GM12801 (cell line): ENCODE results near the gene PLEKHG4B.
"Not testable (repeated sequence)": the region's sequence is repeated elsewhere in the genome, so short reads cannot be mapped to it uniquely, and the experiment has no call there.

ENCODE experiments used
- TF ChIP-seq, protein P1 (sequence below): IDR thresholded peaks from one replicate; pipeline ENCODE4 v1.5.1; 2011; ENCODE audit warnings: control low read depth; ENCODE audit not compliant: insufficient read length; ENCODE audit errors: extremely low read depth

PLEKHG4B gene

DNA sequence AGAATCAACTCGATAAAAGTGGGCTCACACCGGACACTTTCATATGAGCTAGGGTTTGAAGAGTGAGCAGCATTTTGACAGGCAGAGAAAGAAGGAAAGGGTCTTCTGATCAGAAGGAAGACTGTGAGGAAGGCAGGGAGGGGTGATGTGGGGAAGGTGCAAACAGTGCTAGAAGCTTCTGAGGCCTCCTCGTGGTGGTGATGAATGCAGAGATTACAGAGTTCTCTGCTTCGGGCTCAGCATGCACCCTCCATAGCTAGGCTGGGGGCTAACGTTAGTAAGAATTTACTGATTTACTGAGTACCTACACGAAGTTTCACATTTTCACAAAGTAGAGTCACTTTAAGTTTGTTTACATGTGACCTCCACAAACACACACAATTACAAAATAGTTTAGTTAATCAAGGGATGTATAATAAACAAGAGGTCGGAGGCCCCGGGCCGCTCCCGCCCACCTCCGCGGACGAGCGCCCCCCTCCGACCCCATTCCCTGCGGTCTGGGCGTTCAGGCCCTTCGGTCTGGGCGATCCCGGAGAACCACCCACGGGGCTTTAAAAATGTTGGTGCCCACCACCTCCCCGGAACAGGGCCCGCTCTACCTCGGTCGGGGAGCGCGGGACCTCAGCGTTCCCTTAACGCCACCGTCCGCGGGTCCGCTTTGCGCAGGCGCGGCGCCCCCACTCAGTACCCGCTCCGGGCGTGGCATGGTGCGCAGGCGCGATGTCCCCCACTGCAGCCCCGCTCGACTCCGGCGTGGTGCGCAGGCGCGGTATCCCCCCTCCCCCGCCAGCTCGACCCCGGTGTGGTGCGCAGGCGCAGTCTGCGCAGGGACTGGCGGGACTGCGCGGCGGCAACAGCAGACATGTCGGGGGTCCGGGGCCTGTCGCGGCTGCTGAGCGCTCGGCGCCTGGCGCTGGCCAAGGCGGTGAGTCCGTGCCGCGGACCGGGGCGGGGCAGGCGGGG is 125.8 kb downstream of the PLEKHG4B start, which contains the start of the genes CCDC127 and SDHA:
Gene CCDC127 (minus strand): TSS at position 660 of the 963 bp plus-strand sequence. CDS start 1,304 bp downstream, outside the sequence.
Gene SDHA (plus strand): TSS at position 827 of the 963 bp plus-strand sequence. CDS start 36 bp downstream, at position 863.
- TF ChIP-seq, protein P1, sequence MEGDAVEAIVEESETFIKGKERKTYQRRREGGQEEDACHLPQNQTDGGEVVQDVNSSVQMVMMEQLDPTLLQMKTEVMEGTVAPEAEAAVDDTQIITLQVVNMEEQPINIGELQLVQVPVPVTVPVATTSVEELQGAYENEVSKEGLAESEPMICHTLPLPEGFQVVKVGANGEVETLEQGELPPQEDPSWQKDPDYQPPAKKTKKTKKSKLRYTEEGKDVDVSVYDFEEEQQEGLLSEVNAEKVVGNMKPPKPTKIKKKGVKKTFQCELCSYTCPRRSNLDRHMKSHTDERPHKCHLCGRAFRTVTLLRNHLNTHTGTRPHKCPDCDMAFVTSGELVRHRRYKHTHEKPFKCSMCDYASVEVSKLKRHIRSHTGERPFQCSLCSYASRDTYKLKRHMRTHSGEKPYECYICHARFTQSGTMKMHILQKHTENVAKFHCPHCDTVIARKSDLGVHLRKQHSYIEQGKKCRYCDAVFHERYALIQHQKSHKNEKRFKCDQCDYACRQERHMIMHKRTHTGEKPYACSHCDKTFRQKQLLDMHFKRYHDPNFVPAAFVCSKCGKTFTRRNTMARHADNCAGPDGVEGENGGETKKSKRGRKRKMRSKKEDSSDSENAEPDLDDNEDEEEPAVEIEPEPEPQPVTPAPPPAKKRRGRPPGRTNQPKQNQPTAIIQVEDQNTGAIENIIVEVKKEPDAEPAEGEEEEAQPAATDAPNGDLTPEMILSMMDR: not testable (repeated sequence)

DNA sequence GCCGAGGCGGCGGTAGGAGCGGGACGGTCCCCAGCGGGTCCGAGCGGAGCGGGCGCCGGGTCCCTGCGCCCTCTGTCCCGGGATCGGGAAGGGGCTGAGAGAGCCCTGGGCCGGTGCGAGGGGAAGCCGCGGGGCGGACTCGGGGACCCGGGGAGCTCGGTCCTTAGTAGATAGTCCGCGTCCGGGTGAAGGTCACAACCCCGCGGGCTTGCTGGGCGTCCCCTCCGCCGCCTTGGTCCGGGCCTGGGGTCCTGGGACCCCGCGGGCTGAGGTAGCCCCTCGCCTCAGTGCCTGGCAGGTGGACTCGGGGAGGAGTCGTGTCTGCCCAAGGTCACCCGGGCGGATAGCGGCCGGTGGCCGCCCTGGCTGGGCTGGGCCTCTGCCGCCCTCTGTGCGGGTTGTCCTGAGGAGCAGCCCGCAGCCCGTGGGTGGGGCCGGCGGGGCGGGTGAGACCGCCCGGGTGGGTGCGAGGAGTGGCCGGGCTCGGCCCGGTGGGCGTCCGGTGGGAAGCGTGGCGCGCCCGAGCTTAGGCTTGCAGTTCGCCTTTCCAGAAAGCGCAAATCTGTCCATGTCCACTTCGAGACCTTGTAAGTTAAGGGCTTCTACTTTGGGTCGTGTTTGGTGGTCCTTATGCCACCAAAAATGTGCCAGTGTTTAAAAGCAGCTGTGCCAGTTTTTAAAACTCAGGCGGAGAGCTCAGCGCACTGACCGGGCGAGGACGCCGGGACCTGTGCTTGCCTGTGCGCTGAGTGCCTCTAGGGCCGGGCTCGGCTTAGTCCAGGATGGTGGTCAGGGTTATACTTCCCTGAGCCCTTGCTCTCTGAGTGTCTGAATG is 126.7 kb downstream of the PLEKHG4B start:
- TF ChIP-seq, protein P1: no peak

DNA sequence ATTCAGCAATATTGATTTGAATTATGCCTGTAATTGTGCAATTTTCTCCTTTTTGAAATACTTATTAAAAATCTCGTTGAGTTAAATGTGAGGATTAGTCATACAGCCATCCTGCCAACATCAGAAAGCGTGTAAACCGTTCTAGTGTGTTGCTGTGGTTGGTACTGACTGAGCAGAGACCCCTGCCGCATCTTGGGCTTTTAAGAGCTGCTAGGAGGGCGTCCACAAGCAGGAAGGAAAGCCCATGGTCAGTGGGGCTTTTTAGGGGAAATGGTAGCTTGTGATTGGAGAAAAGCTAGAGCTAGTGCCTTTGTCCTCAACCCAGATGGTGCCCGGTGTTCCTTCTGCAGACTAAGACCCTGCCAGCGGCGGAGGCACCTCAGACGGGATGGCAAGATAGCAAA is 127.5 kb downstream of the PLEKHG4B start:
- TF ChIP-seq, protein P1: no peak

DNA sequence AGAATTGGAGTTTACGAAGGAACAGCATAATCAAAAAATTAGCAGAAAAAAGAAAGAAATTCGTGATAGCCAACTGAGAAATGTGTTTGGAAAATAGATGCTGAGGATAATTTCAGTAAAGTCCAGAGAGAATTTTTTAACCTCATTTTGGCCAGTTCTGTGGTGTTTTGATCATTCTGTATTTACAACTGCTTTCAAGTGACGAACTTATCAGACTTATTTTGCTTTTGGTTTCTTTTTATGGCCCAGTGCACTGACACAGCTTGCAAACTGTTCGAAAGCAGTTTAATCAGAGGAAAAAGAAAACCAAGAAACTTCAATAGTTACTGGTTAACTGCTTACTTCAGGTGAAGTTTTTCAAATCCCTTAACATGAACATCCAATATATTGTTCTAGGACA is 128.0 kb downstream of the PLEKHG4B start:
- TF ChIP-seq, protein P1: no peak

DNA sequence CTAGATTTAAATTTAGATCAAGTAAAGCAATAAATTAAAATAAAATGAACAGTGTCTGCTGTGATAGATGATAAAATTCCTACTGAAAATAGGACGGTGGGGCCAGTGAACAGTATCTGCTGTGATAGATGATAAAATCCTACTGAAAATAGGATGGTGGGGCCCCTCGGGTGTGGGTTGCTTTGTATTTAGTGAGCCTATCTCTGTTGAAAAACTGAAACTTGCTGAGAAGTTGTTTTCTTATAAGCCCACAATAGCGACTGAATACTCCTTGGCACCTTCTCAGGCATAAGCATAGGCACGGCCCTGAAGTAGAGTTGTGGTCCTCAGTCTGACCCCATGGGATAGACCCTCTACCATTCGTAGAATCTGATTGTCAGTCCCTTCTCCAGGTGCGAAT is 131.8 kb downstream of the PLEKHG4B start:
- TF ChIP-seq, protein P1: no peak

DNA sequence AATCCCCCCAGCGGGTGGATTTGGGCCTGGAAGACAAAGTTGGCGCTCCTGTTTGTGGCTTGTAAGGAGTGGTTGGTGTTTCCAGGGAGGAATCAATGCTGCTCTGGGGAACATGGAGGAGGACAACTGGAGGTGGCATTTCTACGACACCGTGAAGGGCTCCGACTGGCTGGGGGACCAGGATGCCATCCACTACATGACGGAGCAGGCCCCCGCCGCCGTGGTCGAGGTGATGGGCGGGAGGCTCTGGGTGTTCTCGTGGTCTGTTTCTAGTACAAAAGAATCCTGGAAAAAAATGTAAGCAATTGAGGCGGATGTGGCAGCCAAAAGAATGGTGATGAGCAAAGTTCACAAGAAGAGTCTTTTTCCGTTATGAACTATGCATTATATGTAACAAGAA is 133.4 kb downstream of the PLEKHG4B start:
- TF ChIP-seq, protein P1: no peak

DNA sequence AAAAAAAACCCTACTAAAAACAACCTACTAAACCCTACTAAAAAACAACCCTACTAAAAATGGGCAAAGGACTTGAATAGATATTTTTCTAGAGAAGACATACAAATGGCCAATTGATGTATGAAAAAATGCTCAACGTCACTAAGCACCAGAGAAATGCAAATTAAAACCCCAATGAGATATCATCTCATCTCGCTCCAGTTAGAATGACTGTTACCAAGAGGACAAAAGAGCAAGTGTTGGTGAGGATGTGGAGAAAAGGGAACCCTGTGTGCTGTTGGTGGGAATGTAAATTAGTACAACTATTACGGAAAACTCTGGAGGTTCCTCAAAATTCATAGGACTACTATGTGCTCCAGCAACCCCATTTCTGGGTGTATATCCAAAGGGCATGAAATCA is 136.9 kb downstream of the PLEKHG4B start:
- TF ChIP-seq, protein P1: no peak
